Muscle layer of duodenum (tissue), 2 donors: Measurements from ENCODE around the gene IFI27.
"Not testable (repeated sequence)": the region's sequence is repeated elsewhere in the genome, so short reads cannot be mapped to it uniquely, and the experiment has no call there.

Experiments used
- H3K27ac ChIP-seq: one replicate; pipeline ENCODE4 v1.7.0; 2013; ENCODE audit warnings: mild to moderate bottlenecking, low read length
- H3K27me3 ChIP-seq: one replicate; pipeline ENCODE4 v1.7.0; 2013; ENCODE audit warnings: low read depth, mild to moderate bottlenecking, control low read depth, low read length
- H3K36me3 ChIP-seq, 2 donors: one replicate each; pipeline ENCODE4 v1.7.0; 2013; ENCODE audit warnings: low read length in 2 of 2, control low read depth in 1 of 2, mild to moderate bottlenecking in 1 of 2; ENCODE audit not compliant: insufficient read depth in 2 of 2, control insufficient read depth in 1 of 2
- H3K4me1 ChIP-seq, 2 donors: one replicate each; pipeline ENCODE4 v1.7.0; 2013; ENCODE audit warnings: low read length in 2 of 2, mild to moderate bottlenecking in 2 of 2, control low read depth in 1 of 2, moderate library complexity in 1 of 2; ENCODE audit not compliant: insufficient read depth in 2 of 2, control insufficient read depth in 1 of 2
- H3K4me3 ChIP-seq, 2 donors: one replicate each; pipeline ENCODE4 v1.7.0; 2013; ENCODE audit warnings: low read length in 2 of 2, low read depth in 1 of 2, mild to moderate bottlenecking in 1 of 2
- H3K9me3 ChIP-seq, 2 donors: one replicate each; pipeline ENCODE4 v1.7.0; 2013; ENCODE audit warnings: low read length in 2 of 2, control low read depth in 1 of 2, mild to moderate bottlenecking in 1 of 2; ENCODE audit not compliant: control insufficient read depth in 1 of 2
- donor health status: healthy.

IFI27 gene

GRCh38 chr14:94110552-94111181 lies at the start of gene IFI27:
IFI27 (plus strand) TSS chr14:94110736.
- H3K9me3 ChIP-seq, result no peaks in the 10 kb centered on the region
- H3K27me3 ChIP-seq, result no peaks in the 10 kb centered on the region
- peak within 1 kb of the TSS in 1 of 2 donors; percentile 59 for H3K4me3 ChIP-seq
- peak within 1 kb of the TSS; percentile 83 for H3K27ac ChIP-seq
- H3K4me1 ChIP-seq, result peaks cover 3 to 4% of the 10 kb centered on the region in 2 donors
- H3K36me3 ChIP-seq, result no peaks in the 10 kb centered on the region

GRCh38 chr14:94062344-94062940 lies 48.1 kb upstream of the IFI27 start:
- Histone ChIP-seq H3K4me3 (no peak overlapping the region), H3K27ac (no peak overlapping the region), H3K27me3 (no peaks in the 10 kb centered on the region), H3K4me1 (peaks cover 5 to 39% of the 10 kb centered on the region in 2 donors), H3K9me3 (no peaks in the 10 kb centered on the region), H3K36me3 (peaks cover 45 to 48% of the 10 kb centered on the region in 2 donors)

GRCh38 chr14:94066089-94066676 lies 44.4 kb upstream of the IFI27 start:
- peaks cover 11 to 12% of the 10 kb centered on the region in 2 donors for H3K36me3 ChIP-seq
- H3K4me1 ChIP-seq, result peaks cover 0 to 32% of the 10 kb centered on the region in 2 donors
- no peak overlapping the region for H3K27ac ChIP-seq
- H3K27me3 ChIP-seq, result no peaks in the 10 kb centered on the region
- H3K9me3 ChIP-seq, result no peaks in the 10 kb centered on the region
- no peak overlapping the region for H3K4me3 ChIP-seq

- peaks cover 0 to 17% of the 10 kb centered on the region in 2 donors for H3K4me1 ChIP-seq
- not testable (repeated sequence) for H3K27me3 ChIP-seq, H3K9me3 ChIP-seq, H3K4me3 ChIP-seq, H3K36me3 ChIP-seq, H3K27ac ChIP-seq
These were observed 38.5 kb upstream of the IFI27 start for GRCh38 chr14:94072076-94072475.

- H3K4me1 ChIP-seq, result peaks cover 15 to 41% of the 10 kb centered on the region in 2 donors
- no peaks in the 10 kb centered on the region for H3K27me3 ChIP-seq
- peaks cover 4 to 10% of the 10 kb centered on the region in 2 donors for H3K9me3 ChIP-seq
- H3K4me3 ChIP-seq, result peak overlapping the region in 1 of 2 donors; percentile 31
- peaks cover 8 to 13% of the 10 kb centered on the region in 2 donors for H3K36me3 ChIP-seq
- H3K27ac ChIP-seq, result no peak overlapping the region
These were observed 36.0 kb upstream of the IFI27 start for GRCh38 chr14:94074534-94074933.

- Histone ChIP-seq H3K4me3 (peak overlapping the region in 1 of 2 donors; percentile 29), H3K9me3 (peaks cover 4 to 10% of the 10 kb centered on the region in 2 donors), H3K27me3 (no peaks in the 10 kb centered on the region), H3K36me3 (peaks cover 8 to 13% of the 10 kb centered on the region in 2 donors), H3K4me1 (peaks cover 19 to 43% of the 10 kb centered on the region in 2 donors), H3K27ac (no peak overlapping the region)
These were observed 35.5 kb upstream of the IFI27 start for GRCh38 chr14:94075008-94075407.

DNA sequence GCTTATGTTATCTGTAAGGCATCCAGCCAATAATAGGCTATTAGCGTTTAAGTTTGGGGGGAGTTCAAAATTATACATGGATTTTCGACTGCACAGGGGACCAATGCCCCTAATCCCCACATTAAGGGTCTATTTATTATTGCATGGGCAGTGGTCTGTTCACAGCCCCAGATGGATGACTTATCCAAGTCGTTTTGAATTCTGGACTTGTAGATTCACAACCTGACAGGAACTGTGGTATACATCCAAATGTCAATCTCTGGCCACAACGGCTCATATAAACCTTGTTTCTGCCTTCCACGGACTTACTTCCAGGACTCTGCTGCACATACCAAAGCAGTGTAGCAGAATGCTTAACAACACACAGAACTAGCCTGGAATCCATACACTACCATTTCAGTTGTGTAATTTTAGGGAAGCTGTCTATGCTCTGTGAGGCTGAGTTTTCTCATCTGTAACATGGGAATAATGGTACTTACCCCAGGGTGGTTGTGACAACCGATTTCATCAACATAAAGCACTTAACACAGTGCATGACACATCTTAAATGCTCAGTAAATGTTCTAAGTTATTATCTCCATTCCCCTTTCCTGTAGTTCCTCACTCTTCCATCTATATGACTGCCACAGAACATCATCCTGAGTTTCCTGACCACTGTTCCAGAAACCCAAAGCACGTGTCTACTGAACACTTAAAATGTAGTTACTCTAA lies 33.3 kb upstream of the IFI27 start:
- peaks cover 4 to 10% of the 10 kb centered on the region in 2 donors for H3K9me3 ChIP-seq
- H3K27ac ChIP-seq, result no peak overlapping the region
- H3K4me1 ChIP-seq, result peaks cover 19 to 43% of the 10 kb centered on the region in 2 donors
- H3K27me3 ChIP-seq, result no peaks in the 10 kb centered on the region
- H3K4me3 ChIP-seq, result peak overlapping the region; percentile 26 to 98
- peaks cover 8 to 13% of the 10 kb centered on the region in 2 donors for H3K36me3 ChIP-seq

- H3K4me3 ChIP-seq, result peak overlapping the region; percentile 98
- H3K27ac ChIP-seq, result no peak overlapping the region
- peaks cover 8 to 13% of the 10 kb centered on the region in 2 donors for H3K36me3 ChIP-seq
- peaks cover 4 to 10% of the 10 kb centered on the region in 2 donors for H3K9me3 ChIP-seq
- H3K27me3 ChIP-seq, result no peaks in the 10 kb centered on the region
- H3K4me1 ChIP-seq, result peaks cover 19 to 43% of the 10 kb centered on the region in 2 donors
These were observed 32.7 kb upstream of the IFI27 start for GRCh38 chr14:94077823-94078222.

- Histone ChIP-seq H3K4me3 (peak overlapping the region; percentile 98), H3K27ac (peak overlapping the region; percentile 92)
These were observed 30.5 kb upstream of the IFI27 start for GRCh38 chr14:94079891-94080620.

DNA sequence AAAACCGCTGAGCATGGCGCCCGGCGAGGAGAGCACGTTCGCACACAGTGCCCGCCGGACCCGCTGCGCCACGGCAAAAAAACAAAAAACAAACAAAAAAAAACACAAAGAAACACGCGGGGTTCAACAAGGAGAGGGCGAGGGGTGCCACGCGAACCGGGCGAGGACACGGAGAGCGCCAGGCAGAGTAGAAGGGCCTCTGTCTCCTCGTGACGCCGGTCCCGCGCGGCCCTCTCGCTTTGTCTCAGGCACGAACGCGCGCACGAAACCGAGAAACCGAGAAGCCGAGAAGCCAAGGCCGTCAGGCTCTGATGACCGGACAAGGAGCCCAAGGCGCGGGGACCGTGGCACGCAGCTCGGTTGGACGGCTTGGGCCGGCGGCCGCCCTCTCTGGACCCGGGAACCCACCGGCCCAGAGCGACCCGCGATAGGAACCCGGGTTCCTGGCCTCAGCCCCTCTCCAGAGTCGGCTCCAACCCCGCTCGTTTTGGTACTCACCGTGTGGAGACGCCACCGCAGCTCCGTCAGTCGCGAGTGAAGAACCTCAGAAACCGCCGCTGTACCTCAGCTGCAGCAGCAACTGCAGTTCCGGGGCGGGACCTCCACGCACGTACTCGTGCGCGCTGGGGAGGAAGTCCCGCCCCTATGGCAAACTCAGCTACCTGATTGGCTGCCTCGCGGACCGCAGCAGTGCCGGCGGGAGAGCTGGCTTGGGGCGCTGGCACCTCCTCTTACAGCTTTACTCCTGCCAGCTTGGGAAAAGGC lies 29.7 kb upstream of the IFI27 start, which contains the start of the genes DDX24 and IFI27L1:
Gene DDX24 (minus strand): TSS at position 582 of the 765 bp plus-strand sequence. CDS start 1,460 bp downstream, outside the sequence.
Gene IFI27L1 (plus strand): TSS at position 690 of the 765 bp plus-strand sequence. CDS start 15,628 bp downstream, outside the sequence.
- Histone ChIP-seq H3K9me3 (no peaks in the 10 kb centered on the region), H3K27ac (peak within 1 kb of the TSS; percentile 92), H3K36me3 (peaks cover 8 to 9% of the 10 kb centered on the region in 2 donors), H3K4me3 (peak within 1 kb of the TSS; percentile 98), H3K4me1 (peaks cover 19 to 38% of the 10 kb centered on the region in 2 donors), H3K27me3 (no peaks in the 10 kb centered on the region)

More at GRCh38 chr14:94079891-94080620, 30.5 kb upstream of the IFI27 start:
- Histone ChIP-seq H3K4me1 (peaks cover 19 to 43% of the 10 kb centered on the region in 2 donors), H3K9me3 (peaks cover 0 to 6% of the 10 kb centered on the region in 2 donors), H3K27me3 (no peaks in the 10 kb centered on the region), H3K36me3 (peaks cover 8 to 9% of the 10 kb centered on the region in 2 donors)
